GM18907 (cell line): ENCODE data around the gene CAVIN1.
"Not testable (repeated sequence)": the region's sequence is repeated elsewhere in the genome, so short reads cannot be mapped to it uniquely, and the experiment has no call there.

Experiments
- ATAC-seq: cut with Tn5 transposase; IDR thresholded peaks from one replicate; pipeline ENCODE4 v1.9.1; 2021; ENCODE audit warnings: mild to moderate bottlenecking, moderate library complexity; ENCODE audit not compliant: unreplicated experiment

The CAVIN1 gene, protein sequence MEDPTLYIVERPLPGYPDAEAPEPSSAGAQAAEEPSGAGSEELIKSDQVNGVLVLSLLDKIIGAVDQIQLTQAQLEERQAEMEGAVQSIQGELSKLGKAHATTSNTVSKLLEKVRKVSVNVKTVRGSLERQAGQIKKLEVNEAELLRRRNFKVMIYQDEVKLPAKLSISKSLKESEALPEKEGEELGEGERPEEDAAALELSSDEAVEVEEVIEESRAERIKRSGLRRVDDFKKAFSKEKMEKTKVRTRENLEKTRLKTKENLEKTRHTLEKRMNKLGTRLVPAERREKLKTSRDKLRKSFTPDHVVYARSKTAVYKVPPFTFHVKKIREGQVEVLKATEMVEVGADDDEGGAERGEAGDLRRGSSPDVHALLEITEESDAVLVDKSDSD

DNA sequence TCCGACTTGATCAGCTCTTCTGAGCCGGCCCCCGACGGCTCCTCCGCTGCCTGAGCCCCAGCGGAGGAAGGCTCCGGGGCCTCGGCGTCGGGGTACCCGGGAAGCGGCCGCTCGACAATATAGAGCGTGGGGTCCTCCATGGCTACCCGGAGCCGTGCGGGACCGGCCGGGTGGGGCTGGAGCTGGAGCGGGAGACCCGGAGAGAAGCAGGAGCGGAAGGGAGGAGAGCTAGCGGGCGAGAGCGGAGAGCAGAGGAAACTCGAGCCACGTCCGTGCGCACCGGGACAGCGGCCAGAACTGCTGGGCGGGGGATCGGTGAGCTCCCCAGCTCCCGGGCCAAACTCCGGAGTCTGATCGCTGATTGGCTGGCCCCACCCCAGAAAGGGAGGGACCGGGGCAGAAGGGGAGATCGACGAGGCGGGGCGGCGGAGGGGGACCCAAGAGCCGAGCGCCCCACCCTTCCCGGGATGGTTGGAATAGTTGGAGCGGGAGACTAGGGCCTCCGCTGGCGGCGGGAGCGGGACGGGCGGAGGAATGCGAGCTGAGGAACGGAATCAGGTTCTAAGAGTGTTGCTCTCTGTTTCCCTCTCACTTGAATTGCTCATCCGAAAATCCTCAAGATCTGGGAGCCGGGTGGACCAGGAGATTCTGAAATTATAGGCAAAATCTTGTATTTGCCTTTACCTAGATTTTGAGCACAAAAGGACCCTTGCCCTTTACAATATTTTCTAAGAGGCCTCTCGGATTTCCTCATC lies at the start of gene CAVIN1:
CAVIN1 (minus strand) TSS at position 299 of the 755 bp plus-strand sequence; CDS start at position 140, 159 bp downstream.
- ATAC-seq: no peak

DNA sequence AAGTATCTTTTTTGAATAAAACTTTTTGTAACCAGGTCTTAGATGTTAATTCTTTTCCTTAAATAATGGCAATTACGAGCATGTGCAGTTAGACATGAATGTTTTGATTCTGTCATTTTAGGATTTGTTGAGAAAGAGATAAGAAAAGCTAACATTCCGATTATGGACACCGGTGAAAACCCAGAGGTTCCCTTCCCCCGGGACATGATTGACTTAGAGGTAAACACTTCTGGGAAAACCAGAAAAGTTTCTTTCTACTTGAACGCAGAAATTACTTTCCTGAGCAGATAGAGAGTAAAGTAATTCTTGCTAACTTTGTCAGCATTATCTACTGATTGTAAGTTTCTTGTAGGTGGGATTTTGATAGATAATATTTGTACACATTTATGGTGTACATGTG lies 44.8 kb upstream of the CAVIN1 start:
- no peak for ATAC-seq

DNA sequence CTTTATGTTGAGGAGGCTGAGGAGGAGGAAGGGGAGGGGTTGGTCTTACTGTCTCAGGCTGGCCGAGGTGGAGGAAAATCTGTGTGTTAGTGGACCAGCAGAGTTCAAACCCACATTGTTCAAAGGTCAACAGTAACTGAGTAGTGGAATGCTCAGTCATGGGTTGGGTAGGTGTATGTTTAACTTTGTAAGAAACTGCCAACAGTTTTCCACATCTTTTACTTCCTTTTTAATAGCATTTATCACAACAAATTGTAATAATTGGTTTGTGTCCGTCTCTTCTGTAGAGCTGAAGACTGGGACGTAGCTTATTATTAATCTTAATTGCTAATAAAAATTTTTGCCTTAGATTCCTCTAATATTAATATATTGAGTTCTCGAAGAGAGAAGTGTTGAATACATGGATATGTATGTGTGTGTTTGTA lies 40.9 kb upstream of the CAVIN1 start:
- no peak for ATAC-seq

DNA sequence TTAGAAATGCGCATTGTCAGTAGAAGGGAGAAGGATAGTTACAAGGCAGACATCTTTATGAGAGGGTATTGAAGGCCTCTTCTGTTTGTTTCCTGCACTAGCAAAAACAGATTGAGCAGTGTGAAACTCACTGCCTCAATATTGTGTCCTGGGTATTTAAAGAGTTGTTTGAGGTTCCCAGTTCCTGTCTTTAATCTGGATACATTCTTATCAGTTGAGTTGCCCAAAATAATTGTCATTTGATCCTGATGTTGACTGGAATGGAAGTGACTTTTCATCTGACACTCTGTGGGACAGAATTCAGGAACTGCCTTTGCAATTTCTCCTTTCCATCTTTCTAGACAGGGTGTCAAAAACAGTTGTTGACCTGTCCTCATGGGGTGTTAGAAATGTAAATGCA lies 37.3 kb upstream of the CAVIN1 start:
- no peak for ATAC-seq

DNA sequence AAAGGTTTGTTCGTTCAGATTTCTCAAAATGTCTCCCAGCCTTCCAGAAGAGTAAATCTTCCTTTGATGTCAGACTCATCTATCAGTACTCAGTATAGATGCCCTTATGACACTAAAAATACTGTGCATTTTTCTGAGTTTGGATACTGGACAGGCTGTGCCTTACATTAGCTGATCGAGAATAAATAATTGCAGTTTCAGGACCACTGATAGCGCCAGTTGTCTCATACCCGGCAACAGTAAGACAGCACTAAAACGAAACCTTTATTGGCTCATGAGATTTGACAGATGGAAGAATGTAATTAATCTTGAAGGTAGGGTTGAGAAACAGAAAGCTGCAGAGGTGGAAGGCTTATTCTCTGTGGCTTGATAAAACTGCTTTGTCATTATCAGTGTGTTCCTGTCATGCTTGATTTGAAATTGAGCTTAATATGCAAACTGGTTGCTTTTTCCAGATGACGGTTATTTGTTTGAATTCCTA lies 36.8 kb upstream of the CAVIN1 start:
- no peak for ATAC-seq

DNA sequence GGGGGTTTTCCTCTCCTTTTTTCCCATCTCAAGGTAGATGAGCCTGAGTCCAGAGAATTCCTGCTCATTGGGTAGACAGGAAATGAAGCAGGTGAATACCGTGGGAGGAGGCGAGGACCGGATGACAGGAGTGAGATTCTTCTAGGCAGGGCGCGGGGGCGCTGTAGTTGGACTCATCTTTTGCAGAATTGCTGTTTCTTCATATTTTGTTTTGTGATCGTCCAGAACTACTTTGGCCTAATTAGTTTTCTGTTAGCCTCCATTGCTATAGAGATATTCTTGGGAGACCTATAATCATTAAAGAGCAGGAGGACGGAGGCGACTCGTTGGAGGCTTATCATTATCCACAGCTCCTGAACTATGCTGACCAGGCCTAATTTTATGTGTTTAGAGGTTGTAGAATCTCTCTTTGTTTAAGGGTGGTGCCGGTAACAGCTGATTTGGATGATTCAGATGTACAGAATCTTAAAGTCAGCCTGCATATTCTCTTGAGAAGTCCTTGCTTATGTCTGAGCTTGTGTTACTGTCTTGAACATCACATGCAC lies 36.3 kb upstream of the CAVIN1 start:
- ATAC-seq: no peak

DNA sequence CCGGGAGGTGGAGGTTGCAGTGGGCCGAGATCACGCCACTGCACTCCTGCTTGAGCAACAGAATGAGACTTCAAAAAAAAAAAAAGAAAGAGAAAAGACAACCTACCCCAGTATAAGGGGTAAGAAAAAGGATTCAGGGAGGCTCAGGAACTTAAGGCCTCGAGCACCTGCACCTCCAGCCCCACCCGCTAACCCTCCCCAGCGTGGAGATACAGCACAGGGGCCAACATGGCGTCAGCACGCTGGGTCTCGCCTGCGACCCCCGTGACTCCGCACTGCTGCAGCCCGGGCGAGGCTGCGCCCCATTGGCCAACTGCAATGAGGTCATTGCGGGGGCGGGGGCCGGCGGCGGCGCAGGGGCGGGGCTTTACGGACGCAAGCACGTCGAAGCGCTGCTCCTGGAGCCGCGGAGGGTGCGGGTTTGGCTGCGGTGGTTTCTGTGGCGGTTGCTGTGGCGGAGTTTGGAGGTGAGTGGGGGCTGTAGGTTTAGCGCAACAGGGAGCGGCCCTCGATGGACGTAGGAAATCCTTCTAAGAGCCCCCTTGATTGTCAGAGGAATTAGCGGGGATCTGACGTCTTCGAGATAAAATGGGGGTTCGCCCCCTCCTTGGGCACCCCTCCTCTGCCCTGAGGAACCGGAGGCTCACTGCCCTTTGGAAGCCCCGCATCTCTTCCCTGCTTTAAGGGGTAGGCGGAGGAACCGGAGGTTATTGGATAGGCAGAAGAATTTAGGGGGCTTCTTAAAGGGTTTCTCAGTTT lies 35.6 kb upstream of the CAVIN1 start, which contains the start of gene ATP6V0A1:
ATP6V0A1 (plus strand) TSS at position 382 of the 759 bp plus-strand sequence. CDS start 2,017 bp downstream, outside the sequence.
- ATAC-seq: peak; percentile 66

DNA sequence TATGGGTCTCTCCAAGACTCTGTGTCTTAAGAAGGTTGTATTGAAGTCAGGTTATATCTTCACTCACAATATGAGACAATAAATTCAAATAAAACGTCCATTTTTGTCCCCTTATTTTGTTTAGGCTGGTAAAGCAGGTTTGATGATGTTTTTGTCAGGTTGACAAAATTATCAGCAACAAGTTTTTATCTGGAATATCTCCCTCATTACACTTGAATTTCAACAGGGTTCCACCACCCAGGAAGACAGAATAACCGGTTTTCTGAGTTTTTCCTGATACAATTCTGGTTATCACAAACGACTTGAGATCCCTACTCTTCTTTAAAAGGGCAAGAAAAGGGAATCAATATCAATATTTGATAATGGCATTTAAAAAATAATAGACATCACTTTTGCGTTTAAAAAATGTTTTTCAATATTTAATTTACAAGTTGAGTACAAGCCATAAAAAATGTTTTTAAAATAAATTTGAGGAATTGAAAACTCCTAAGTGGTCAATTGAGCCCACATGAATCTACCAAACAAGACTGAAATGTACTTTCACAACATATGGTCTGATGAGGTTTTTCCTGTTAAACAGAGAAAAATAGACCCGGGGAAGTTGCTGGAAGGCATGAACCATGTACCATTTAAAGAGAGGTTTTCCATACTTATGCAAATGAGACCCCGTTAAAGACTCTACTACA lies 34.2 kb upstream of the CAVIN1 start:
- ATAC-seq: no peak

DNA sequence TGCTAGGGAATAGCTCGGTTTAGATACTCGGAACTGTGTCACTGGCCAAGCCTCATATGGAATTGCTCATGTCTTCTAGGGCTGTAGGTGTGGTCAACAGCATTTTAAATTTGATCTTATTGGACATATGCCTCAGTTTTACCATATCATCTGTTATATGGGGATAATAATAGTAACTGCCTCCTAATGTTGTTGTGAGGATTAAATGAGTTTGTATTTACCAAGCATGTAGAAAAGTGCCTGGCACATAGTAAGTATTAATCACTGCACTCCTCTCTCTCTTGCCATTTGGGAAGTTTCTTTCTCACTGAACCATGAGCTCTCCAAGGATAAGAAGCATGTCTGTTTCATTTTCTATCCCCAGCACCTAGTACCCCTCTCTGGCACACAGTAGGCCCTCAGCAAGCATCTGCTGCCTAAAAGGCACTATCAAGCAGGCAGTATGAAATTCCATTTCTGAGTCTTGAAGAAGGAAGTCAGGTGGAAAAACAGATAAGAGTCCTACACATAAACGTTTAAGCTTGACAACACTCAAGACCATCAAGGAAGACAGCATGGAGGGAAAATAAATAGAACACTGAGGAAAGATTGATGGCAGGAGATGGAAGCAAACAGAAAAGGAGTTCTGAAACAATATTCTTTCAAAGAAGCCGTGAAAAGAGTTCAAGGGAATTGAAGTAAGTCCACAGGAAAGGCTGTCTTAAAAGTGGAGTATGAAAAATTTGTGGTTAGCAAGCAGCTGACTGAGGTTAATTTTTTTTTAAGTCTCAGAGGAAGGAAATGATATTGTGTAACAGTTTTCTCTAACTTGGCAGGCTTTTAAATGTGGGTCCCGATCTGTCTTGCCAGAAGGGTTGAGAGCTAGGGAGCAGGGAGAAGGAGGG lies 33.4 kb upstream of the CAVIN1 start:
- ATAC-seq: peak; percentile 29

DNA sequence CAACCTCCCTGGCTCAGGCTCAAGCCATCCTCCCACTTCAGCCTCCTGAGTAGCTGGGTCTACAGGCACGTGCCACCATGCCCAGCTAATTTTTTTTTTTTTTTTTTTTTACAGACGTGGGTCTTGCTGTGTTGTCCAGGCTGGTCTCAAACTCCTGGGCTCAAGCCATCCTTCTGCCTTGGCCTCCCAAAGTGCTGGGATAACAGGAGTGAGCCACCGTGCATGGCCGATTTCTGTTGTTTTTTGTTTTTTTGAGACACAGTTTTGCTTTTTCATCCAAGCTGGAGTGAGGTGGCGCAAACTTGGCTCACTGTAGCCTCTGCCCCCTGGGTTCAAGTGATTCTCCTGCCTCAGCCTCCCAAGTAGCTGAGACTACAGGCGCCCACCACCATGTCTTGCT lies 31.9 kb upstream of the CAVIN1 start:
- ATAC-seq: not testable (repeated sequence)

DNA sequence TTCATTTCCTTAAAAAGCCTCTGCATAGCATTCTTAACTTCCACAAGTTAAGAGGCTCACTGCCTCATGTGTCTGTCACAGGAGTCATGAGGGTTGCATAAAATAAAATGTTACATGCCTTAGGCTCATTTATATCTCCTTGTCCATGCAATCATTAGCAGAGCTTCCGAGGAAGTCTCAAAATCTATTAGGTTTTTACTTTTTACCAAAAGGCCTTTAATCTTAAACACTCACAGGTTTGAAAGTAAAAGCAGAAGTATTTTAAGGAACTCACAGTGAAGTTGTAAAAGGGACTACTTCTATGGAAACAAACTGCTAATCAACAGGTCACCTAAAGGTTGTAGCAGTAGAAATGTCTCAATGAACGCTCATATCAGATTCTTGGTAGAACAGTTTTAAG lies 30.4 kb upstream of the CAVIN1 start:
- no peak for ATAC-seq

DNA sequence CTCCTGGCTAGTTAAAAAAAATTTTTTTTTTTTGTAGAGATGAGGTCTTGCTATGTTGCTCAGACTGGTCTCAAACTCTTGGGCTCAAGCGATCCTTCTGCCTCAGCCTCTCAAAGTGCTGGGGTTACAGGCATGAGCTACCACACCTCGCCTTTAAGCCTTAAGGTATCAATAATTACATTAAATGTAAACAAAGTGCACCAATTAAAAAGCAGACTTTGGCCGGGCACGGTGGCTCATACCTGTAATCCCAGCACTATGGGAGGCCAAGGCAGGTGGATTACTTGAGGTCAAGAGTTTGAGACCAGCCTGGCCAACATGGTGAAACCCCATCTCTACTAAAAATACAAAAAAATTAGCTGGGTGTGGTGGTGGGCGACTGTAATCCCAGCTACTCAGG lies 28.2 kb upstream of the CAVIN1 start:
- not testable (repeated sequence) for ATAC-seq

DNA sequence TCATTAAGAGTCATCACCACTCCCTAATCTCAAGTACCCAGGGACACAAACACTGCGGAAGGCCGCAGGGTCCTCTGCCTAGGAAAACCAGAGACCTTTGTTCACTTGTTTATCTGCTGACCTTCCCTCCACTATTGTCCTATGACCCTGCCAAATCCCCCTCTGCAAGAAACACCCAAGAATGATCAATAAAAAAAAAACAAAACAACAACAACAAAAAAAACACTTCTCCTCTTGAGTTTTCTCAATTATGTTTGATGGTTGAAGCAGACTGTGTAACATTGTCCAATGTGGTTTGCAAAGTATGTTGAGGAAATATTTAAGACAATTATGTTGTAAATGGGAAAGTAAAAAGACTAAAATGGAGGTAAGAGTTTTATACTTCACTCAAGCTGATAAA lies 26.8 kb upstream of the CAVIN1 start:
- not testable (repeated sequence) for ATAC-seq

DNA sequence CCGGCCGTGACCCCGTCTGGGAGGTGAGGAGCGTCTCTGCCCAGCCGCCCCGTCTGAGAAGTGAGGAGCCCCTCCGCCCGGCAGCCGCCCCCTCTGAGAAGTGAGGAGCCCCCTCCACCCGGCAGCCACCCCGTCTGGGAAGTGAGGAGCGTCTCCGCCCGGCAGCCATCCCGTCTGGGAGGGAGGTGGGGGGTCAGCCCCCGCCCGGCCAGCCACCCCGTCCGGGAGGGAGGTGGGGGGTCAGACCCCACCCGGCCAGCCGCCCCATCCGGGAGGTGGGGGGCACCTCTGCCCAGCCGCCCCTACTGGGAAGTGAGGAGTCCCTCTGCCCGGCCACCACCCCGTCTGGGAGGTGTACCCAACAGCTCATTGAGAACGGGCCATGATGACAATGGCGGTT lies 26.1 kb upstream of the CAVIN1 start:
- ATAC-seq: not testable (repeated sequence)

DNA sequence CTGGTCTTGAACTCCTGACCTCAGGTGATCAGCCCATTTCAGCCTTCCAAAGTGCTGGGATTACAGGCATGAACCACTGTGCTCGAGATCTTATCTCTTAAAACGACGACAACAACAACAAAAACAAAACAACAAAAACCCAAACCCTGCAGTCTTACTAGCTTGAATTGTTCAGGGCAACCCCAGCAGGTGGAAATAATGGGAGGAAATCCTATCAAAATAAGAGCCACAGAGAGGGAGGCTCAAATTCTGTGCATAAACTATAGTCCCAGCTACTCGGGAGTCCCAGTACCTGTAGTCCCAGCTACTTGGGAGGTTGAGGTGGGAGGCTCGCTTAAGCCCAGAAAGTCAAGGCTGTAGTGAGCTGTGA lies 19.1 kb upstream of the CAVIN1 start:
- no peak for ATAC-seq

DNA sequence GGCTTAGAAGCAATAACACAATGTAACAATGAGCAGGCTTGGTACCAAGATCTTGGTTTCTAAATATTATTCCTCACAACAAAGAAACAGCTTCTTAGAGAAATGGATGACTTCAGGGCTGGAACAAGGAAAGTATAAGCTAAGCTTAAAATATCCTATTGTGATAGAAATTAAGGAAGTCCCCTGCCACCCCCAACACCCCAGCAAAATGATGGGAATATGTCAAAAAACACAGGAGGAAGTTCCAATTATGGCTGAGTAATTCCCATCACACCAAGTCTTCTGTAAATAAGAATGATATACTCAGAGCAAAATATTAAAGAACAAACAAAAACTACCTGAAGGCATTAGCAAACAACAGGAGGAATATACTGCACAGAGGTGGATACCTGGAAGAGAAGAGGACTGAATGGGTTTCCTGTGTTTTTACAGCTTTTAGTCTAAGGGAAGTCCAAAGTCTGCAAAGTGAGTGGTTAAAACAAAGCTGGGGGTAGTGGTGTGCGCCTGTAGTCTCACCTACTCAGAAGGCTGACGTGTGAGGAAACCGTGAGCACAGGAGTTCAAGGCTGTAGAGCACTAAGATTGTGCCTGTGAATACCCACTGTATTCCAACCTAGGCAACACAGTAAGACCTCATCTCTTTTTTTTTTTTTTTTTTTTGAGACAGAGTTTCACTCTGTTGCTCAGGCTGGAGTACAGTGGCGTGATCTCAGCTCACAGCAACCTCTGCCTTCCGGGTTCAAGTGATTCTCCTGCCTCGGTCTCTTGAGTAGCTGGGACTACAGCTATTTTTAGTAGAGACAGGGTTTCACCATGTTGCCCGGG lies 18.5 kb upstream of the CAVIN1 start:
- ATAC-seq: no peak

DNA sequence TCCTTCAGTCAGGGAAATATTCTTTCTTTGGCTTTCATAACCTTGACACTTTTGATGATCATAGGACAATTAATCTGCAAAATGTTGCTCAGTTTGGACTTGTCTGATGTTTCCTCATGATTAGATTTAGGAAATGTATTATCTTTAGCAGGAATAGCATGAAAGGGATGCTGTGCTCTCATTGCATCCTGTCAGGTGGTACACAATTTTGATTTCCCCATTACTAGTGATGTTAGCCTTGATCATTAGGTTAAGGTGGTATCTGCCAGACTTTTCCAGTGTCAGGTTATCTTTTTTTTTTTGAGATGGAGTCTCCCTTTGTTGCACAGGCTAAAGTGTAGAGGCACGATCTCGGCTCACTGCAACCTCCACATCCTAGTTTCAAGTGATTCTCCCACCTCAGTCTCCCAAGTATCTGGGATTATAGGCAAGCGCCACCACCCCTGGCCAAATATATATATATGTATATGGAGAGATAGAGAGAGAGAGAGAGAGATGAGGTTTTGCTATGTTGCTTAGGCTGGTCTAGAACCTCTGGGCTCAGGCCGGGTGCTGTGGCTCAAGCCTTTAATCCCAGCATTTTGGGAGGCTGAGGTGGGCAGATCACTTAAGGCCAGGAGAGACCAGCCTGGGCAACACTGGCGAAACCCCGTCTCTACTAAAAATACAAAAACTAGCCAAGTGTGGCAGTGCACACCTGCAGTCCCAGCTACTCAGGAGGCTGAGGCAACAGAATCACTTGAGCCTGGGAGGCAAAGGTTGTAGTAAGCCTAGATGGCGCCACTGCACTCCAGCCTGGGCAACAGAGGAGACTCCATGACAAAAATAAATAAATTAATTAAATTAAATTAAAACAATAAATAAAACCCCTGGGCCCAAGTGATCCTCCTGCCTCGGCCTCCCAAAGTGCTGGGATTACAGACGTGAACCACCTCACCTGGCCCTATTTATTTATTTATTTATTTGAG lies 15.8 kb upstream of the CAVIN1 start:
- no peak for ATAC-seq
